Trophoblast cell (in vitro differentiated cells and primary cell): ENCODE results near the gene PCSK5.
A peak's percentile ranks its signal among the peaks of the same experiment; 100 is the strongest.

ENCODE experiments used
- DNase-seq, 2 donors: peaks; one replicate each; pipeline ENCODE4 v3.0.0-alpha.2; 2016
- H2AFZ ChIP-seq: 2 replicates; pipeline ENCODE4 v1.6.1; 2013; ENCODE audit warnings: low read length, moderate library complexity, mild to moderate bottlenecking; ENCODE audit not compliant: insufficient read depth, poor library complexity
- H2AK5ac ChIP-seq: 2 replicates; pipeline ENCODE4 v1.6.1; 2013; ENCODE audit warnings: mild to moderate bottlenecking, low read length
- H2BK120ac ChIP-seq: 2 replicates; pipeline ENCODE4 v1.6.1; 2013; ENCODE audit warnings: low read length, mild to moderate bottlenecking, moderate library complexity; ENCODE audit not compliant: insufficient read depth, poor library complexity
- H2BK12ac ChIP-seq: 2 replicates; pipeline ENCODE4 v1.6.1; 2013; ENCODE audit warnings: mild to moderate bottlenecking, low read length, moderate library complexity
- H2BK5ac ChIP-seq: 2 replicates; pipeline ENCODE4 v1.6.1; 2013; ENCODE audit warnings: low read length, low read depth, moderate library complexity, mild to moderate bottlenecking; ENCODE audit not compliant: poor library complexity
- H3K14ac ChIP-seq: 2 replicates; pipeline ENCODE4 v1.6.1; 2013; ENCODE audit warnings: mild to moderate bottlenecking, low read length
- H3K18ac ChIP-seq: 2 replicates; pipeline ENCODE4 v1.6.1; 2013; ENCODE audit warnings: mild to moderate bottlenecking, low read length
- H3K23ac ChIP-seq: 2 replicates; pipeline ENCODE4 v1.6.1; 2013; ENCODE audit warnings: low read length
- H3K27ac ChIP-seq: 2 replicates; pipeline ENCODE4 v1.5.1; 2013; ENCODE audit warnings: low read depth, mild to moderate bottlenecking, inconsistent platforms, low read length, moderate library complexity
- H3K27me3 ChIP-seq: 2 replicates; pipeline ENCODE4 v1.6.1; 2013; ENCODE audit warnings: inconsistent platforms, mild to moderate bottlenecking, low read length, moderate library complexity; ENCODE audit not compliant: insufficient read depth
- H3K36me3 ChIP-seq, 2 experiments: 1 replicate in 1 of 2; 2 replicates in 1 of 2; pipeline ENCODE4 v1.6.1; 2013; ENCODE audit warnings: low read length in 2 of 2, mild to moderate bottlenecking in 2 of 2, moderate library complexity in 1 of 2; ENCODE audit not compliant: insufficient read depth in 2 of 2, control insufficient read depth in 1 of 2
- H3K4ac ChIP-seq: 2 replicates; pipeline ENCODE4 v1.6.1; 2013; ENCODE audit warnings: low read depth, mild to moderate bottlenecking, low read length, moderate library complexity
- H3K4me1 ChIP-seq, 2 experiments: 1 replicate in 1 of 2; 2 replicates in 1 of 2; pipeline ENCODE4 v1.6.1; 2013; ENCODE audit warnings: low read length in 2 of 2, mild to moderate bottlenecking in 2 of 2, moderate library complexity in 1 of 2; ENCODE audit not compliant: insufficient read depth in 2 of 2, control insufficient read depth in 1 of 2
- H3K4me2 ChIP-seq: 2 replicates; pipeline ENCODE4 v1.6.1; 2013; ENCODE audit warnings: inconsistent platforms, mild to moderate bottlenecking, low read length, moderate library complexity
- H3K4me3 ChIP-seq: 2 replicates; pipeline ENCODE4 v1.5.1; 2013; ENCODE audit warnings: mild to moderate bottlenecking, low read depth, low read length, inconsistent platforms
- H3K79me1 ChIP-seq: one replicate; pipeline ENCODE4 v1.6.1; 2013; ENCODE audit warnings: low read length
- H3K79me2 ChIP-seq: 2 replicates; pipeline ENCODE4 v1.6.1; 2013; ENCODE audit warnings: low read length, mild to moderate bottlenecking; ENCODE audit not compliant: control insufficient read depth, insufficient read depth, poor library complexity
- H3K9ac ChIP-seq: 2 replicates; pipeline ENCODE4 v1.6.1; 2013; ENCODE audit warnings: mild to moderate bottlenecking, low read length
- H3K9me3 ChIP-seq: 2 replicates; pipeline ENCODE4 v1.6.1; 2013; ENCODE audit warnings: low read depth, mild to moderate bottlenecking, control low read depth, inconsistent platforms, low read length; ENCODE audit not compliant: insufficient read depth
- H4K12ac ChIP-seq: 2 replicates; pipeline ENCODE4 v1.6.1; 2013; ENCODE audit warnings: low read depth, mild to moderate bottlenecking, low read length, moderate library complexity
- H4K8ac ChIP-seq: 2 replicates; pipeline ENCODE4 v1.6.1; 2013; ENCODE audit warnings: low read depth, mild to moderate bottlenecking, low read length, moderate library complexity
- H4K91ac ChIP-seq: one replicate; pipeline ENCODE4 v1.6.1; 2013; ENCODE audit warnings: low read depth, mild to moderate bottlenecking, low read length, moderate library complexity
- WGBS: extraction: QIAGEN DNeasy Blood & Tissue Kit; methylation state at CpG from one replicate; pipeline ENCODE4 v1.1.7; 2013; ENCODE audit warnings: missing lambda C conversion rate; ENCODE audit not compliant: insufficient read length, insufficient coverage; ENCODE audit errors: extremely low coverage; 5-methylcytosine and 5-hydroxymethylcytosine counted together

Gene PCSK5

DNA sequence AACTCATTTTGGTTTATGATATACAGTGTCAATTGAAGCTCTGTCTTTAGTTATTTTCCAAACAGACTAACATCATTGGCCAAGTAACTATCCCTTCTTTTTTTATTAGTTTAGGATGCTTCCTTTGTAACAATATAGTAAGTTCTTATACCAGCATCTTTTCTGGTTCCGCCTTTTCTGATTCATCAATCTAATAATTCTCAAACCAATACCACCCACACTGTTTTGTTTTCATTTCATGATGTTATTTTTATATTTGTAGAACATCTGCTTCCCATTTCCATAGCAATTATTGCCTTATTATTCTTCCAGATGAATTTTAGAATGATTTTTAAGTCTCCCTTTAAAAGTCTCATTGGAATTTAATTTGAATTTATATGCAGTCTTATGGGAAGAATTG, 285.7 kb downstream of the PCSK5 start:
- Histone ChIP-seq H3K4me3 (no peak overlapping the region), H3K79me1 (peaks cover 2% of the 10 kb centered on the region), H3K4me2 (no peak overlapping the region), H3K27me3 (no peaks in the 10 kb centered on the region), H4K91ac (no peak overlapping the region), H3K36me3 (peaks cover 3 to 6% of the 10 kb centered on the region in 2 experiments), H2AK5ac (no peak overlapping the region), H4K12ac (no peak overlapping the region), H3K4me1 (peaks cover 5 to 6% of the 10 kb centered on the region in 2 experiments), H4K8ac (no peak overlapping the region), H2AFZ (no peak overlapping the region), H3K4ac (no peak overlapping the region), H2BK12ac (no peak overlapping the region), H3K18ac (no peak overlapping the region), H3K23ac (no peak overlapping the region), H3K9ac (no peak overlapping the region), H2BK5ac (no peak overlapping the region), H3K27ac (no peak overlapping the region), H3K9me3 (no peaks in the 10 kb centered on the region), H2BK120ac (no peak overlapping the region), H3K14ac (no peak overlapping the region), H3K79me2 (no peaks in the 10 kb centered on the region)
- DNase-seq: no peak
- no CpG with 5 or more reads among the region's 1 CpG for WGBS

GRCh38 chr9:76177931-76178330, 287.5 kb downstream of the PCSK5 start:
- Histone ChIP-seq H3K79me2 (no peaks in the 10 kb centered on the region), H3K14ac (no peak overlapping the region), H3K4me3 (no peak overlapping the region), H2BK5ac (no peak overlapping the region), H4K8ac (no peak overlapping the region), H3K4me2 (no peak overlapping the region), H3K23ac (no peak overlapping the region), H3K27ac (no peak overlapping the region), H2BK120ac (no peak overlapping the region), H3K36me3 (peaks cover 5 to 7% of the 10 kb centered on the region in 2 experiments), H3K27me3 (no peaks in the 10 kb centered on the region), H3K79me1 (peaks cover 3% of the 10 kb centered on the region), H3K4ac (no peak overlapping the region), H4K12ac (no peak overlapping the region), H3K9ac (no peak overlapping the region), H3K9me3 (no peaks in the 10 kb centered on the region), H3K18ac (no peak overlapping the region), H4K91ac (no peak overlapping the region), H2BK12ac (no peak overlapping the region), H2AK5ac (peak overlapping the region; percentile 51), H2AFZ (no peak overlapping the region), H3K4me1 (peaks cover 7 to 11% of the 10 kb centered on the region in 2 experiments)
- DNase-seq: no peak
- WGBS: no CpG with 5 or more reads among the region's 5 CpGs

DNA sequence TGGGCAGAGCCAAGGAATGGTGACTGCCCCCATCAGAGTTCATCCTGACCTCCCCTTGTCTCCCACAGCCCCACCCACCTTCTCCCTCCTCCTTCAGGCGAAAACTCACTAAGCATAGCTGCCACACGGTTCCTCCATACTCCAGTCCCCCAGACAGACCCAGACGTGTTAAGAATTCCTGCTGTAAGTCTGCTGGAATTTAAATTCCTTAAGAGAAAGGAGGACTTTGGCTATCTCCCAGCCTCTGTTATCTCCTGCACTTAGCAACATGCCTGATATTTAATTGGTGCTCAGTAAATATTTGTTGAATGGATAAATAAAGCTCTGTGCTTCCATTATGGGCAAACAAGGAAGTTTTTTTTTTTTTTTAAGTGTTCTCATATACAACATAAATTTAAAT, 290.1 kb downstream of the PCSK5 start:
- Histone ChIP-seq H2AFZ (no peak overlapping the region), H3K79me1 (peaks cover 3% of the 10 kb centered on the region), H3K4me3 (no peak overlapping the region), H3K36me3 (peaks cover 3 to 5% of the 10 kb centered on the region in 2 experiments), H3K4me1 (peaks cover 7 to 11% of the 10 kb centered on the region in 2 experiments), H3K23ac (no peak overlapping the region), H3K18ac (no peak overlapping the region), H2BK5ac (no peak overlapping the region), H3K14ac (no peak overlapping the region), H4K12ac (no peak overlapping the region), H2BK12ac (no peak overlapping the region), H2AK5ac (no peak overlapping the region), H3K9ac (no peak overlapping the region), H2BK120ac (no peak overlapping the region), H3K4ac (no peak overlapping the region), H4K8ac (no peak overlapping the region), H3K9me3 (no peaks in the 10 kb centered on the region), H3K27me3 (no peaks in the 10 kb centered on the region), H3K79me2 (no peaks in the 10 kb centered on the region), H3K4me2 (no peak overlapping the region), H4K91ac (no peak overlapping the region), H3K27ac (no peak overlapping the region)
- DNase-seq: peak; percentile 75 to 86
- WGBS: no CpG with 5 or more reads among the region's 3 CpGs

DNA sequence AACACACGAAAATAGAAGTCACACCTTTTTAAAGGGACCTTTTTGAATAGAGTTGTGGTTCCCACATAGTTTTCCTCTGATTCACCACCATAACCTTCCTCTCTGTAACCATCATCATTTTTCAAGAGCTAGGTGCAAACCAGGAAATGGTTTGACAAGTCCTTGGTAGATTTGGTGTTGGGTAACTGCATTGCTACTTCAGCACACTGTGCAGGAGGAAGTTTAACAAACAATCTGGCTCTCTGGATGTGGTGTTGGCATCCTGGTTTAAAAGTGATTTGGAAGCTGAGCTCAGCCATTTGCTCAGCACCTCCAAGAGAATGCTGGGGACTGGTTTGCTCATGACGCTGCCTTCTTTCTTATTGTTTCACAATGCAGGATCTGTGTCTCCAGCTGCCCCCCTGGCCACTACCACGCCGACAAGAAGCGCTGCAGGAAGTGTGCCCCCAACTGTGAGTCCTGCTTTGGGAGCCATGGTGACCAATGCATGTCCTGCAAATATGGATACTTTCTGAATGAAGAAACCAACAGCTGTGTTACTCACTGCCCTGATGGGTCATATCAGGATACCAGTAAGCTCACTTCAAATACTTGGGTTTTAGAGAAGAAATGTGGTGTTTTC, 290.7 kb downstream of the PCSK5 start:
- Histone ChIP-seq H3K27me3 (no peaks in the 10 kb centered on the region), H3K79me2 (no peaks in the 10 kb centered on the region), H2BK5ac (no peak overlapping the region), H2BK120ac (no peak overlapping the region), H2AFZ (no peak overlapping the region), H3K36me3 (peaks cover 3 to 5% of the 10 kb centered on the region in 2 experiments), H4K12ac (no peak overlapping the region), H3K27ac (peak overlapping the region; percentile 38), H3K23ac (no peak overlapping the region), H2BK12ac (no peak overlapping the region), H3K4me3 (no peak overlapping the region), H2AK5ac (no peak overlapping the region), H3K14ac (no peak overlapping the region), H3K4me1 (peaks cover 7 to 11% of the 10 kb centered on the region in 2 experiments), H3K79me1 (peaks cover 3% of the 10 kb centered on the region), H3K4ac (no peak overlapping the region), H3K18ac (no peak overlapping the region), H3K9me3 (no peaks in the 10 kb centered on the region), H4K8ac (peak overlapping the region; percentile 6), H4K91ac (no peak overlapping the region), H3K9ac (no peak overlapping the region), H3K4me2 (peak overlapping the region; percentile 10)
- DNase-seq: peak; percentile 43 to 82
- no CpG with 5 or more reads among the region's 5 CpGs for WGBS
